IPS DF 6.9 (cell line): ENCODE measurements around the gene TSKU.
A peak's percentile ranks its signal among the peaks of the same experiment; 100 is the strongest.

ENCODE experiments used
- DNase-seq: peaks from one replicate; pipeline ENCODE4 v3.0.0-alpha.2; 2013; ENCODE audit warnings: low read depth, low spot score
- H3K27ac ChIP-seq: one replicate; pipeline ENCODE4 v1.5.1; 2013; ENCODE audit warnings: low read length, control low read depth
- H3K27me3 ChIP-seq: 2 replicates; pipeline ENCODE4 v1.6.1; 2013; ENCODE audit warnings: mild to moderate bottlenecking, low read length; ENCODE audit not compliant: control insufficient read depth, insufficient read depth
- H3K36me3 ChIP-seq: 2 replicates; pipeline ENCODE4 v1.6.1; 2013; ENCODE audit warnings: low read length; ENCODE audit not compliant: control insufficient read depth, insufficient read depth
- H3K4me1 ChIP-seq: 2 replicates; pipeline ENCODE4 v1.6.1; 2013; ENCODE audit warnings: low read length; ENCODE audit not compliant: control insufficient read depth, insufficient read depth
- H3K4me3 ChIP-seq: 2 replicates; pipeline ENCODE4 v1.5.1; 2013; ENCODE audit warnings: mild to moderate bottlenecking, low read length
- H3K9me3 ChIP-seq: 2 replicates; pipeline ENCODE4 v1.6.1; 2013; ENCODE audit warnings: low read length, inconsistent platforms; ENCODE audit not compliant: control insufficient read depth, insufficient read depth
- WGBS: extraction: QIAGEN DNeasy Blood & Tissue Kit; methylation state at CpG from one replicate; pipeline ENCODE4 v1.1.7; 2013; ENCODE audit warnings: mixed read lengths, missing lambda C conversion rate; ENCODE audit not compliant: insufficient read length, insufficient coverage; 5-methylcytosine and 5-hydroxymethylcytosine counted together

Gene TSKU

DNA sequence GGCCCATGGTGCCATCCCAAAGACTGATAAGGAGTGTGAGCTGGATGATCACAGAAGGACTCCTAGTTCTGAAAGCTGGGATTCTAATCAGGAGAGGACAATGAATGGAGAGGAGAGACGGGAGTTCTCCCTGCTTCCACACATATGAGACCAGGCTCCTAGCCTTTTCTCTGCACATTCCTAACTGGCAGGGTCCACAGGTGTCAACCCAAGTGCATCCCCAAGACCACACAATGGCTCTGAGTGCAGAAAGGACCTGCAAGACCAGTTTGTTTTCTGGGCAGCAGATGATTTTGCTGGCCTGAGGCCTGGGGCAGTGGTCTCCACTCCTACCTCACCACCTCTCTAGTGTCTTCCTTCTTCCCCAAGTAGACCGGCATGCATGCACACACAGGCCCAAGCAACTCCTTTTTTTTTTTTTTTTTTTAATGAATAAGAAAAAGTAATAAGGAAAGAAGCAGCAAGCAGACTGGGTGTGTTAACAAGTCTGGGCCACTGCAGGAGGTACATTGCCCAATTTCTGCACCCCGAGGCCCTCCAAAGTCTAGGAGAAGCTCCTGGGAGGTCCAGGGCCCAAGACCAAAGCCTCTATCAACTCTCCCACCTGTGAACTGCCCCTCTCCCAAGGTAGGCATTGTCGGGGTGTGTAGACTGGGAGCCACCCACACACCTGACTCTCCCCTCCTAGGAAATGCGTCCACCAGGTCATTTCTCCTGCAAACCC lies 1.2 kb upstream of the TSKU start:
- H3K4me3 ChIP-seq = peak overlapping the region; percentile 3; the same call in 1 of the 2 replicates
- no peaks in the 10 kb centered on the region for H3K9me3 ChIP-seq
- no peaks in the 10 kb centered on the region for H3K36me3 ChIP-seq
- peaks cover 9% of the 10 kb centered on the region for H3K4me1 ChIP-seq
- no CpG with 5 or more reads among the region's 5 CpGs for WGBS
- no peak overlapping the region for H3K27ac ChIP-seq
- no peaks in the 10 kb centered on the region for H3K27me3 ChIP-seq
- no peak for DNase-seq

- H3K4me3 ChIP-seq = peak overlapping the region; percentile 69; the same call in 1 of the 2 replicates
- no peaks in the 10 kb centered on the region for H3K9me3 ChIP-seq
- WGBS = no CpG with 5 or more reads among the region's 38 CpGs
- peak; percentile 76 for DNase-seq
- no peaks in the 10 kb centered on the region for H3K36me3 ChIP-seq
- H3K27me3 ChIP-seq = no peaks in the 10 kb centered on the region
- no peak overlapping the region for H3K27ac ChIP-seq
- H3K4me1 ChIP-seq = peaks cover 9% of the 10 kb centered on the region
These were observed 444 bp upstream of the TSKU start for GRCh38 chr11:76782531-76783293.

GRCh38 chr11:76783896-76784813 lies 999 bp downstream of the TSKU start:
- peak; percentile 67 for DNase-seq
- H3K36me3 ChIP-seq = no peaks in the 10 kb centered on the region
- H3K4me1 ChIP-seq = peaks cover 11% of the 10 kb centered on the region
- no peaks in the 10 kb centered on the region for H3K27me3 ChIP-seq
- peak overlapping the region; percentile 69; the same call in 1 of the 2 replicates for H3K4me3 ChIP-seq
- no peak overlapping the region for H3K27ac ChIP-seq
- no CpG with 5 or more reads among the region's 65 CpGs for WGBS
- H3K9me3 ChIP-seq = no peaks in the 10 kb centered on the region

GRCh38 chr11:76785513-76785912 lies 2.4 kb downstream of the TSKU start:
- H3K27ac ChIP-seq = no peak overlapping the region
- no peaks in the 10 kb centered on the region for H3K9me3 ChIP-seq
- WGBS = no CpG with 5 or more reads among the region's 6 CpGs
- no peak overlapping the region for H3K4me3 ChIP-seq
- H3K36me3 ChIP-seq = no peaks in the 10 kb centered on the region
- DNase-seq = no peak
- H3K27me3 ChIP-seq = no peaks in the 10 kb centered on the region
- peaks cover 11% of the 10 kb centered on the region for H3K4me1 ChIP-seq

DNA sequence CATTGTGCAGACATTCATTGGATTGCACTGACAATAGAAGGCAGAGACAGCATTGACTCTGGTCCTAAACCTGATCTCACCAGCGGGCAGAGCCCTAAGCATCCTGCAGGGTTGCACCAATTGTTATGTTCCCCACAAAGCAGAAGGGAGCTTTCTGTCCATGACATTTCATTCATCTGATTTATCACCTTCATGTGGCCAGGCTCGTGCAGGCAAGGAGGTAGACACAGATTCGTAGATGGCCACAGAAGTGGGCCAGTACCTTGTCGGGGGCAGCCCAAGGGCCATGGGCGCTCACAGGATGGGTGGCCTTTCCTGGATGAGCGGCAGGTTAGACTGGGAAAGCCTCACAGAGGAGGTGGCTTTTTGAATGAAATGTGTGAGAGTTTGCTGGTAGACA lies 2.9 kb downstream of the TSKU start:
- H3K36me3 ChIP-seq = no peaks in the 10 kb centered on the region
- H3K27ac ChIP-seq = no peak overlapping the region
- H3K9me3 ChIP-seq = no peaks in the 10 kb centered on the region
- H3K4me3 ChIP-seq = no peak overlapping the region
- no peaks in the 10 kb centered on the region for H3K27me3 ChIP-seq
- DNase-seq = no peak
- H3K4me1 ChIP-seq = peaks cover 11% of the 10 kb centered on the region
- WGBS = no CpG with 5 or more reads among the region's 6 CpGs

DNA sequence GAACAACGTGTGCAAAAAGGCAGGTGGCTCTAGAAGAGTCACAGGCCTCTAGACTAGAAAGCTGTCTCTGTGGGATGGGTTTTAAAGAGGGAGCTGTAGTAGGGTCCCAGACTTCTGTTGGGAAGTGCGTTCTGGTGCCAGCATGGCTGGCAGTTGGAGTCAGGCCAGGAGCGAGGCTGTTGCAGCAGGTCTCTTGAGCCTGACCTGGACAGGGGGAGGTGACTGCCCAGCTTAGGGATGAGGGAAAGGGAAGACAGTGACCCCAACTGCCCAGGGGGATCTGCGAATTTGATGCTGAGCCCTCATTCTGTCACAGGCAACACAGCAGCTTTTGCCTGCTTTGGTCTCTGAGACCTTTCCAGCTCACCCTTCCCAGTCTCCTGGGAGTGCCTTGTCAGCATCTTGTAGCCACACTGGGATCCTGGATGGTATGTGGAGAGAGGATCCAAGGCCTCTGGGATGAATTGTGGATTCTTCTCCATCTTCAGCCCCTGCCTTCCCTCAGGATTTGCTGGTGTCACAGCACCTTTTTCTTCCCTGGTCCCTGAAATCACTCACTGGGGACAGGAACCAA lies 3.4 kb downstream of the TSKU start:
- no CpG with 5 or more reads among the region's 4 CpGs for WGBS
- Histone ChIP-seq H3K27ac (no peak overlapping the region), H3K4me1 (peaks cover 9% of the 10 kb centered on the region)

GRCh38 chr11:76787271-76787670 lies 4.1 kb downstream of the TSKU start:
- Histone ChIP-seq H3K27me3 (no peaks in the 10 kb centered on the region), H3K4me3 (no peak overlapping the region), H3K9me3 (no peaks in the 10 kb centered on the region), H3K27ac (no peak overlapping the region), H3K4me1 (peaks cover 6% of the 10 kb centered on the region), H3K36me3 (no peaks in the 10 kb centered on the region)
- no CpG with 5 or more reads among the region's 4 CpGs for WGBS
- no peak for DNase-seq

More for the DNA sequence above, 3.4 kb downstream of the TSKU start:
- Histone ChIP-seq H3K9me3 (no peaks in the 10 kb centered on the region), H3K4me3 (no peak overlapping the region), H3K27me3 (no peaks in the 10 kb centered on the region), H3K36me3 (no peaks in the 10 kb centered on the region)
- no peak for DNase-seq

- no peak for DNase-seq
- no peaks in the 10 kb centered on the region for H3K36me3 ChIP-seq
- H3K9me3 ChIP-seq = no peaks in the 10 kb centered on the region
- WGBS = no CpG with 5 or more reads among the region's 12 CpGs
- H3K4me3 ChIP-seq = no peak overlapping the region
- H3K27me3 ChIP-seq = no peaks in the 10 kb centered on the region
- no peak overlapping the region for H3K27ac ChIP-seq
- peaks cover 7% of the 10 kb centered on the region for H3K4me1 ChIP-seq
These were observed 4.9 kb downstream of the TSKU start for GRCh38 chr11:76787911-76788596.

- no CpG with 5 or more reads among the region's 10 CpGs for WGBS
- Histone ChIP-seq H3K36me3 (no peaks in the 10 kb centered on the region), H3K4me3 (no peak overlapping the region), H3K27me3 (no peaks in the 10 kb centered on the region), H3K9me3 (no peaks in the 10 kb centered on the region), H3K27ac (no peak overlapping the region), H3K4me1 (peaks cover 9% of the 10 kb centered on the region)
- no peak for DNase-seq
These were observed 5.7 kb downstream of the TSKU start for GRCh38 chr11:76788661-76789442.
